Lower lobe of right lung (tissue), 2 donors: ENCODE results near the gene ECEL1. TPM values are rescaled to one million over a fixed set of nuclear protein-coding genes. Genes with fewer than 3 reads are reported as not detected.

Source experiments
- ATAC-seq, 2 donors: fragments of 200-7000 bp; cut with Tn5 transposase; one replicate each; pipeline ENCODE4 v1.9.1; 2020 to 2022; ENCODE audit warnings: mild to moderate bottlenecking in 2 of 2, moderate library complexity in 2 of 2
- DNase-seq: peaks from one replicate; pipeline ENCODE4 v3.0.0-alpha.2; 2020
- H3K27ac ChIP-seq: fragments of 200-600 bp; one replicate; pipeline ENCODE4 v1.8.0; 2022
- H3K27me3 ChIP-seq: fragments of 200-600 bp; one replicate; pipeline ENCODE4 v1.8.0; 2022; ENCODE audit warnings: low read depth
- H3K36me3 ChIP-seq: fragments of 200-600 bp; one replicate; pipeline ENCODE4 v1.8.0; 2022; ENCODE audit warnings: mild to moderate bottlenecking
- H3K4me1 ChIP-seq: fragments of 200-600 bp; one replicate; pipeline ENCODE4 v1.8.0; 2022
- H3K4me3 ChIP-seq: fragments of 200-600 bp; one replicate; pipeline ENCODE4 v1.8.0; 2022; ENCODE audit warnings: mild to moderate bottlenecking
- H3K9me3 ChIP-seq: fragments of 200-600 bp; one replicate; pipeline ENCODE4 v1.8.0; 2022
- CTCF ChIP-seq: fragments of 200-600 bp; IDR thresholded peaks from one replicate; pipeline ENCODE4 v1.8.0; 2022; ENCODE audit warnings: antibody characterized with exemption, mild to moderate bottlenecking
- intact Hi-C: fragments of 100-400 bp; cut with DNase I; formaldehyde crosslinking; loops from one replicate; pipeline ENCODE4 v1.11.0; 2022
- total RNA-seq: library from RNA; stranded (reverse); fragmentation: NEBNext Ultra II Directional; extraction: Animal tissue kit (Norgen Biotek cat#: 25700); gene quantifications from one replicate; pipeline ENCODE4 v1.2.1, GENCODE V29; 2021
- donor health status: DM: no; HTN: yes; CAD: no; lungs with severe emphysema.

Gene ECEL1
- total RNA-seq, 1 donor from 2014 or later = 1.0 TPM

GRCh38 chr2:232519581-232520438 lies 32.2 kb upstream of the ECEL1 start, which contains the start of gene PRSS56:
Gene PRSS56 (plus strand): TSS chr2:232520388. CDS start chr2:232520599, 211 bp downstream.
- no peak for DNase-seq
- Histone ChIP-seq H3K27me3 (peaks cover 58% of the 10 kb centered on the region), H3K36me3 (no peaks in the 10 kb centered on the region), H3K27ac (no peak within 1 kb of the TSS), H3K4me3 (no peak within 1 kb of the TSS), H3K9me3 (no peaks in the 10 kb centered on the region), H3K4me1 (peaks cover 23% of the 10 kb centered on the region)
- intact Hi-C loops = no loop called here
- ATAC-seq = no peak
- TF ChIP-seq CTCF = no peak

- Histone ChIP-seq H3K4me3 (no peak overlapping the region), H3K4me1 (peaks cover 17% of the 10 kb centered on the region), H3K36me3 (no peaks in the 10 kb centered on the region), H3K9me3 (no peaks in the 10 kb centered on the region), H3K27ac (no peak overlapping the region), H3K27me3 (peaks cover 49% of the 10 kb centered on the region)
- no peak for TF ChIP-seq CTCF
- ATAC-seq (no peak), DNase-seq (no peak)
- intact Hi-C loops = no loop called here
These were observed 31.2 kb upstream of the ECEL1 start for GRCh38 chr2:232518844-232519243.

- Histone ChIP-seq H3K27me3 (peaks cover 33% of the 10 kb centered on the region), H3K9me3 (no peaks in the 10 kb centered on the region), H3K4me1 (peaks cover under 1% of the 10 kb centered on the region), H3K4me3 (no peak overlapping the region), H3K36me3 (no peaks in the 10 kb centered on the region), H3K27ac (no peak overlapping the region)
- ATAC-seq (no peak), DNase-seq (no peak)
- no peak for TF ChIP-seq CTCF
- intact Hi-C loops = no loop called here
These were observed 28.9 kb upstream of the ECEL1 start for GRCh38 chr2:232516551-232516950.

GRCh38 chr2:232515639-232516038 lies 28.0 kb upstream of the ECEL1 start:
- peaks cover 25% of the 10 kb centered on the region for H3K27me3 ChIP-seq
- no peaks in the 10 kb centered on the region for H3K9me3 ChIP-seq
- no peak overlapping the region for H3K27ac ChIP-seq
- intact Hi-C loops = no loop called here
- H3K4me1 ChIP-seq = no peaks in the 10 kb centered on the region
- TF ChIP-seq CTCF = no peak
- ATAC-seq (no peak), DNase-seq (no peak)
- H3K36me3 ChIP-seq = no peaks in the 10 kb centered on the region
- H3K4me3 ChIP-seq = no peak overlapping the region

- Histone ChIP-seq H3K27ac (no peak overlapping the region), H3K36me3 (no peaks in the 10 kb centered on the region), H3K9me3 (no peaks in the 10 kb centered on the region), H3K27me3 (peaks cover 8% of the 10 kb centered on the region), H3K4me1 (no peaks in the 10 kb centered on the region), H3K4me3 (no peak overlapping the region)
- no peak for DNase-seq
- ATAC-seq = no peak
- intact Hi-C loops = no loop called here
- TF ChIP-seq CTCF = no peak
These were observed 25.7 kb upstream of the ECEL1 start for GRCh38 chr2:232513353-232513752.
